ENCODE results near the gene TEX2. TPM values are rescaled to one million over a fixed set of nuclear protein-coding genes. Genes with fewer than 3 reads are reported as not detected.

TEX2 gene
- total and polyA plus RNA-seq, 2 donors (not counting 1 experiment from before 2014, with no cell fraction given): 4.0 to 7.6 TPM

DNA sequence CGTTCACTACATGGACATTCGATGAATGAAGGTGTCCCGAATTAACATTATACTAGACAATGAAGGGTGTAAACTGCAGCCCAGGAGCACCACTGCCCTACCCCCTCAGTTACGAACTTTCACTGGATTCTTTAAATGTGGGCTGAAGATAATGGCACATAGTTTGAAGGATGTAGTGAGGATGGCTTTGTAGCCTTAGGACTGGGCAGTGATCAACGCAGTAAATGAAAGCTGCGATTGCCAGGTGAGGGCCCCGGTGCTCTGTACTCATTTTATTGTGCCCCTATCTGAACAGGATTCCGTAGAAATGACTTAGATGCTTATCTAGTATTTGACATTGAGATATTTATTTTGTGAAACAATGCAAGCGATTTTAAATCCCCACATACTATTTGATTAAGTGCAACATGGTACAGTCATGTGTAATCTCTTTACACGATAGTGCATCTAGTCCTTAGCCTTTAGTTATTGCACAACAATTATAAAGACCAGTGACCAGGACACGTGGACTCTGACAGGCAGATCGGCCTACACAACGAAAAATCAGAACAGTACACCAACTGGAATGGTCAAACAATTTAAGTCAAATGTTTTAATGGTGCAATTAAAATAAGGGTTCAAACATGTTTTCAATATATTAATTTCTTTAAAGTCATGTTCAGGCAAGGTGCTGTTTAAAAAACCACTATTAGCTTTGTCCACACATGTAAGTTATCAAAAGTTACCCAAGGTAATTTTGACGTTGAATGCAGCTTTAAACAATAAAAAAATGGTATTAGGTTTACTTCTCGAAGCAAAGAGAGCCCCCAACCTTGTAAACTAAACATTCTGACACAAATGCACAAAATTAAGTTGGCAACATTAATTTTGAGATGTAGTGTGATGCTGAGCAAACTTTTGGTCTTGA, 115.7 kb downstream of the TEX2 start:
- no peak for DNase-seq
- ATAC-seq (ENCODE audit: low read depth): no peak
- H2AFZ ChIP-seq (ENCODE audit: insufficient read depth, low read depth, low read length, poor library complexity, severe bottlenecking): no peak overlapping the region
- H3K79me2 ChIP-seq (ENCODE audit: control insufficient read depth, insufficient read depth, low read length): peaks cover 14% of the 10 kb centered on the region
- intact Hi-C loops (cut with micrococcal nuclease): loop anchor here (5.0 to 10.0 kb wide), 2 partner anchors 267 to 375 kb away; partner anchors contain the start of genes CCDC47 and DDX42
- H3K27me3 ChIP-seq (replicated peaks in 1 of 4; ENCODE audit: control extremely low read depth in 1 of 4, control insufficient read depth in 3 of 4, insufficient read depth in 4 of 4, low read length in 3 of 4): no peaks in the 10 kb centered on the region
- POLR2A ChIA-PET: interaction anchor here (0.6 to 1.5 kb wide), 3 partner anchors 19 to 144 kb away, joined by 3 to 5 read pairs (median 4); no protein-coding TSS in a partner anchor
- peaks cover 14 to 18% of the 10 kb centered on the region in 2 donors for H3K4me1 ChIP-seq (ENCODE audit: control insufficient read depth in 2 of 2, insufficient read depth in 2 of 2, low read length in 2 of 2)
- Mint-ChIP-seq H3K27ac (peak overlapping the region; percentile 15), H3K4me1 (peaks cover 15% of the 10 kb centered on the region), H3K27me3 (no peaks in the 10 kb centered on the region), H3K9me3 (ENCODE audit: insufficient read depth) (no peaks in the 10 kb centered on the region), H3K4me3 (no peak overlapping the region)
- H3K9me3 ChIP-seq (ENCODE audit: control extremely low read depth in 1 of 3, control insufficient read depth in 2 of 3, insufficient read depth in 1 of 3, low read length in 2 of 3): no peaks in the 10 kb centered on the region
- H3K9ac ChIP-seq (ENCODE audit: low read length): peak overlapping the region; percentile 84
- peak overlapping the region; percentile 82 for H3K4me2 ChIP-seq (replicated peaks; ENCODE audit: low read depth, low read length, poor library complexity, severe bottlenecking)
- CTCF ChIA-PET: interaction anchor here (1.0 to 6.2 kb wide), 3 partner anchors 14 to 259 kb away, joined by 3 to 67 read pairs (median 51); no protein-coding TSS in a partner anchor
- 8% methylated on average over 2 of the region's 15 CpGs for WGBS (ENCODE audit: insufficient coverage)
- H4K20me1 ChIP-seq (ENCODE audit: control insufficient read depth, insufficient read depth, low read length, poor library complexity, severe bottlenecking): no peaks in the 10 kb centered on the region
- peak overlapping the region; percentile 31 to 93 (median 84) for H3K4me3 ChIP-seq (ENCODE audit: control extremely low read depth in 1 of 5, extremely low read depth in 1 of 5, insufficient read depth in 1 of 5, low read depth in 2 of 5, low read length in 4 of 5)
- TF ChIP-seq EZH2 (IDR thresholded peaks at IDR 0.05; ENCODE audit: borderline replicate concordance, insufficient read depth, low read depth, low read length, poor library complexity, severe bottlenecking): no peak
- TF ChIP-seq, protein P1, sequence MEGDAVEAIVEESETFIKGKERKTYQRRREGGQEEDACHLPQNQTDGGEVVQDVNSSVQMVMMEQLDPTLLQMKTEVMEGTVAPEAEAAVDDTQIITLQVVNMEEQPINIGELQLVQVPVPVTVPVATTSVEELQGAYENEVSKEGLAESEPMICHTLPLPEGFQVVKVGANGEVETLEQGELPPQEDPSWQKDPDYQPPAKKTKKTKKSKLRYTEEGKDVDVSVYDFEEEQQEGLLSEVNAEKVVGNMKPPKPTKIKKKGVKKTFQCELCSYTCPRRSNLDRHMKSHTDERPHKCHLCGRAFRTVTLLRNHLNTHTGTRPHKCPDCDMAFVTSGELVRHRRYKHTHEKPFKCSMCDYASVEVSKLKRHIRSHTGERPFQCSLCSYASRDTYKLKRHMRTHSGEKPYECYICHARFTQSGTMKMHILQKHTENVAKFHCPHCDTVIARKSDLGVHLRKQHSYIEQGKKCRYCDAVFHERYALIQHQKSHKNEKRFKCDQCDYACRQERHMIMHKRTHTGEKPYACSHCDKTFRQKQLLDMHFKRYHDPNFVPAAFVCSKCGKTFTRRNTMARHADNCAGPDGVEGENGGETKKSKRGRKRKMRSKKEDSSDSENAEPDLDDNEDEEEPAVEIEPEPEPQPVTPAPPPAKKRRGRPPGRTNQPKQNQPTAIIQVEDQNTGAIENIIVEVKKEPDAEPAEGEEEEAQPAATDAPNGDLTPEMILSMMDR (IDR thresholded peaks at IDR 0.05): no peak
- peak overlapping the region in 1 of 2 donors; percentile 88 for H3K27ac ChIP-seq (ENCODE audit: low read length in 2 of 2)
- H3K36me3 ChIP-seq (replicated peaks in 1 of 2; ENCODE audit: control extremely low read depth in 1 of 2, control insufficient read depth in 1 of 2, extremely low read depth in 1 of 2, insufficient read depth in 2 of 2, low read length in 1 of 2): peaks cover 0 to 3% of the 10 kb centered on the region in 2 experiments
